ENCODE data around the gene MYOCOS. TPM values are rescaled to one million over a fixed set of nuclear protein-coding genes. Genes with fewer than 3 reads are reported as not detected.

Gene MYOCOS
- total and polyA plus RNA-seq, 2 donors (not counting 3 experiments of a cell fraction or from before 2014, with no cell fraction given), result not detected

GRCh38 chr1:171642197-171642596 lies 20.2 kb downstream of the MYOCOS start:
- Histone ChIP-seq H3K4me1 (ENCODE audit: control insufficient read depth, extremely low read depth, insufficient read depth, low read length) (no peaks in the 10 kb centered on the region), H3K4me3 (replicated peaks in 1 of 3; ENCODE audit: insufficient read depth in 1 of 3, low read depth in 1 of 3, low read length in 3 of 3) (no peak overlapping the region), H3K9me1 (replicated peaks; ENCODE audit: control insufficient read depth, extremely low read depth, insufficient read depth, low read length) (no peaks in the 10 kb centered on the region), H2AFZ (ENCODE audit: low read depth, low read length) (no peak overlapping the region), H3K36me3 (ENCODE audit: control insufficient read depth in 2 of 2, extremely low read depth in 1 of 2, insufficient read depth in 2 of 2, low read length in 2 of 2) (no peaks in the 10 kb centered on the region), H3K27me3 (ENCODE audit: control insufficient read depth in 2 of 2, insufficient read depth in 2 of 2, low read length in 2 of 2) (peaks cover 0 to 2% of the 10 kb centered on the region in 2 experiments), H3K4me2 (ENCODE audit: insufficient read depth, low read length) (no peak overlapping the region), H3K79me2 (ENCODE audit: control insufficient read depth, insufficient read depth, low read length) (no peaks in the 10 kb centered on the region), H3K27ac (ENCODE audit: insufficient read depth, low read depth, low read length) (no peak overlapping the region), H3K9ac (replicated peaks; ENCODE audit: extremely low read depth, insufficient read depth, low read length) (no peak overlapping the region), H3K9me3 (replicated peaks; ENCODE audit: control insufficient read depth, insufficient read depth, low read length) (no peaks in the 10 kb centered on the region), H4K20me1 (replicated peaks; ENCODE audit: control insufficient read depth, extremely low read depth, insufficient read depth, low read length) (no peaks in the 10 kb centered on the region)
- FAIRE-seq (no peak), DNase-seq (ENCODE audit: low read depth, low spot score) (no peak)
- ChIA-PET CTCF (interaction anchor here (0.8 to 6.9 kb wide), 4 partner anchors 13 to 342 kb away, joined by 3 to 200 read pairs (median 97); no protein-coding TSS in a partner anchor), POLR2A (no interaction called here)
- dilution Hi-C loops (cut with MboI; ENCODE audit: extremely low pct_ligation_motif_present, low sequenced_read_pairs) (loop anchor here (25.0 kb wide), 1 partner anchor 345 kb away; no protein-coding TSS in a partner anchor), intact Hi-C loops (cut with micrococcal nuclease) (no loop called here)
- TF ChIP-seq POLR2A (IDR thresholded peaks at IDR 0.05; ENCODE audit: low read depth, low read length) (no peak), FOS (IDR thresholded peaks at IDR 0.05; ENCODE audit: borderline replicate concordance, insufficient read depth, low read length) (no peak), GATA2 (IDR thresholded peaks at IDR 0.05; ENCODE audit: insufficient read depth, insufficient read length, low read depth, low read length) (no peak), MAX (IDR thresholded peaks at IDR 0.05; ENCODE audit: insufficient read depth, insufficient read length) (no peak), EZH2 (IDR thresholded peaks at IDR 0.05; ENCODE audit: borderline replicate concordance, low read depth, low read length, severe bottlenecking) (no peak), CTCF (IDR thresholded peaks at IDR 0.05; ENCODE audit: extremely low read depth in 1 of 2, insufficient read depth in 1 of 2, low read depth in 1 of 2, low read length in 2 of 2) (no peak), POLR2AphosphoS5 (IDR thresholded peaks at IDR 0.05; ENCODE audit: insufficient read depth, low read depth, low read length) (no peak), MYC (IDR thresholded peaks at IDR 0.05; ENCODE audit: low read depth, low read length) (no peak), JUN (IDR thresholded peaks at IDR 0.05; ENCODE audit: borderline replicate concordance, insufficient read depth, insufficient read length, low read depth) (no peak)
- BruUV-seq (replicated peaks), result no TSS peak
